GM08714 (cell line): Measurements from ENCODE around the gene FBRS.
A peak's percentile ranks its signal among the peaks of the same experiment; 100 is the strongest.

Experiments
- H3K4me3 ChIP-seq: fragments of 200-500 bp; sonication (Bioruptor generic); 2 replicates; pipeline ENCODE4 v1.5.1; 2014; ENCODE audit warnings: mild to moderate bottlenecking, low read length, inconsistent platforms
- ZNF274 ChIP-seq: IDR thresholded peaks from 2 replicates; pipeline ENCODE4 v1.6.1; 2012; ENCODE audit warnings: mild to moderate bottlenecking, low read depth, low read length

FBRS gene

DNA sequence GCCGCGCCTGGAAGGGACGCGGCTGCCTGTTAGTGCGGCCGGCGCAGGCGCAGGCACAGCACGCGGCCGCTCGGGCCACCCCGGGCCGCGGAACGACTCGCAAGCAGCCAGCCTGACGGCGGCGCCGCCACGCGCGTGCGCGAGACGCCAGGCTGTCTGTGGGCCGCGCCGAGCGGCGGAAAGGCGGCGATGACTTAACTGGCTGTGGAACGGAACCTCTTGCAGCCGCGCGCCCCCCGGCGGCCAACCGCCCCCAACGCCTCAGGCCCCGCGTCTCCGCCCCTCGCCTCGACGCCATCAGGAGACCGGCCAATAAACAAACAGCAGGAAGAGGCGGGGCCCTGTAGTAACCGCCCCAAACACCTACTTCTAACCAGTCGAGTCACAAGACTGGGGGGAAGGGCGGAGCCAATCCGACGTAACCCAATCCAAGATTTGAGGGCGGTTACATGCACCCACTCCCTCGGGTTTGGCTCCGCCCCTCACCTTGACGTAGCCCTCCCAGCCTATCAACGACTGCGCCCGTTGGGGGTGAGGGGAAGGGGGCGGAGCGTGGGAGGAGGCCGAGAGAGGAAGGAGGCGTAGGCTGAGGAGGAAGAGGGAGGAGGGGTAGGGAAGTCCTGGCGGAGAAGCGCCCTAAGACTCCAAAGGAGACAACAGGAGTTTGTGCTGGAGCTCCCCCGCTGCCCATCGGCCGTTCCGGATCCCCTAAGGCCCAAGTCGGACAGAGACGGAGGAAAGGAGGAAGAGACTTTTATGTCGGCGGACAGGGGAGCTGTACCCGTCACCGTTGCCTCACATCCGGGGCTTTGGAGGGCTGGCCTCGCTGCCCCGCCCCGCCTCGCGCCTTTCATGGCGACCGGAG lies at the start of gene FBRS:
Gene FBRS (plus strand): TSS at position 566 of the 865 bp plus-strand sequence. CDS start 1,088 bp downstream, outside the sequence.
- no peak for TF ChIP-seq ZNF274
- H3K4me3 ChIP-seq, result peak within 1 kb of the TSS; percentile 63

DNA sequence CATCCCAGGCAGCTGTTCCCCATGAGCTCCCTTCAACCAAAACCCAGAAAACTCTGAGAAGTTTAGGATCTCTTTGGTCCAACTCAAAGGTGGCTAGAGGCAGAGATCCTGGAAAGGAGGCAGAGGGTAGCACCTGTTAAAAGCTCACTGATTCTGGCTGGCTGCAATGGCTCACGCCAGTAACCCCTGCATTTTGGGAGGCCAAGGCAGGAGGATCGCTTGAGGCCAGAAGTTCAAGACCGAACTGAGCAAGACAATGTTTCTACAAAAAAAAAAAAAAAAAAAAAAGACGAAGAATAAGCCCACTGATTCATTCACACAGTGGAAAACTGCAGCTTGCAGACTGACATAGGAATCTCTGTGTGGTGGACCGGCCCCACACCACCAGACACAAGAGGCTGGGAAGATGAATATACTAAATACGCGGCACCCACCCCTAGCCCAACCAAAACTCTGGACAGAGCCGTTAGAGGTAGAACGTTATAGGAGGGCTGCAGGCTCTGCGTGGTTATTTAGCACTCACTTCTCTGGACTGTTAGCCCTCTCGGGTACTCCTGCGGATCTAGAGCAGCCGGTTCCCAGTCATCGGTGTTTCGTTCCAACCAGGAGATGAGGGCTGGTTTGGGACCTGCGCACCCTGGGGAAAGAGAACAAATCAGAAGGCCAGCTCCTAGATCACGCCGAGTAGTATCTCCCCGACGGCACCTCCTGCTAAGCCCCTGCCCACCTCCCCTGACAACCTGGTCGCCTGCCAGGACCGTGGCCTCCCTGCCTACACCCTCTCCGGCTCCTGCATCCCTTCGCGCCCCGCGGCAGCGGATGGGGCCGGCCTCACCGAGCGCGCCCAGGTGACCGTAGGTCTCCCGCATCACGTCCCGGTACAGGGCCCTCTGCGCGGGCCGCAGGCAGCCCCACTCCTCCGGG lies 49.0 kb upstream of the FBRS start:
- no peak for TF ChIP-seq ZNF274

GRCh38 chr16:30609926-30610839 lies 48.0 kb upstream of the FBRS start, which contains the start of gene ZNF689:
Gene ZNF689 (minus strand): TSS chr16:30610389. CDS start chr16:30610041, 348 bp downstream.
- TF ChIP-seq ZNF274, result no peak
- H3K4me3 ChIP-seq, result peak within 1 kb of the TSS; percentile 88

More for the DNA sequence above, 49.0 kb upstream of the FBRS start:
- H3K4me3 ChIP-seq, result peak overlapping the region; percentile 88

DNA sequence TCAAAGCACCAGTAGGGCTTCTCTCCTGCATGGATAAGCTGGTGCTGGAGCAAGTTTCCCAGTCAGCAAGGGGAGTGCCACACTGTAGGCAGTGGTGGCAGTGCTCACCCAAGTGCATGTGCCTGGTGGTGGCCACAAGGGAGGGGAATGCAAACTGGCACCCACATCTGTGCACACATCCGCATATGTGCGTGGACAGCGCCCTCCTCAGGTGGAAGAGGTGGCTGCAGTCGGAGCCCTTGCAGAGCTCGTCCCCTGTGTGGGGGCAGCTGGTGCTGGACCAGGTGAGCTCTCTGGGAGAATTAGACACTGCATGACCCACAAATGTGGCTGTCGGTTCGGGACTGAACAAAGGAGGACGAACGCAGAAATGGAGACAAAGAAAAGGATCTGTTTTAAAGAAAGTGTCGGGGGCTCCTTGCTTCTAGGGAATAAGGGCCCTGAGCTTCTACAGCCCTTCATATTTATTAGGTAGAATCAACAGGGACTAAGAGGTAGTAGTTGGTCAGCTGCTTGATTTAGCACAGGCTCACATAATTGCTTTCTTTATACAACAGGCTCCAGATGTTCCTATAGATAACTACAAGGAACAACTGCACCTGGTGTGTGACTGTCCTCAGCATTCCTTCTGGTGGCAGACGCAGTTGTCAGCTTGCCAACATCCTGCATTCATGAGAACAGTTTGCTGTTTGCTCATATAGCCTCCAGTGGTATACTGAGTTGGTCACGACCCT lies 42.7 kb upstream of the FBRS start:
- H3K4me3 ChIP-seq, result no peak overlapping the region
- no peak for TF ChIP-seq ZNF274

DNA sequence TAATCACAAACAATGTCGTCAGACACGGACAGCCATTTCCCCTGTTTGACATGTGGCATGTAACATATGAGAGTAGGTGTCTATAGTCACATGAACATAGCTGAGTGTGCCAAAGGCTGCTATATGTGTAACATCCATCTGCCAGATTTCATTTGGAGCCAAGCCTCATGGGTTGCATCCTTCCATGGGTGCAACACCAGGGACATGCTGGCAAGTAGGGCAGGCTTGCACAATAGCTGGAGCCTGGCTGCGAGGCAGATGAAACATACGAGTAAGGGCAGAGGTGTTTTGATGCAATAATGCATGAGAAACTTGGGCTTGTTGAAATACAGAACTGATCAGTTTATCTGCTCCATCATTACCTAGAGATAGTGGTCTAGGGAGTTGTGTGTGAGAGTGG lies 39.0 kb upstream of the FBRS start:
- TF ChIP-seq ZNF274, result no peak
- no peak overlapping the region for H3K4me3 ChIP-seq

DNA sequence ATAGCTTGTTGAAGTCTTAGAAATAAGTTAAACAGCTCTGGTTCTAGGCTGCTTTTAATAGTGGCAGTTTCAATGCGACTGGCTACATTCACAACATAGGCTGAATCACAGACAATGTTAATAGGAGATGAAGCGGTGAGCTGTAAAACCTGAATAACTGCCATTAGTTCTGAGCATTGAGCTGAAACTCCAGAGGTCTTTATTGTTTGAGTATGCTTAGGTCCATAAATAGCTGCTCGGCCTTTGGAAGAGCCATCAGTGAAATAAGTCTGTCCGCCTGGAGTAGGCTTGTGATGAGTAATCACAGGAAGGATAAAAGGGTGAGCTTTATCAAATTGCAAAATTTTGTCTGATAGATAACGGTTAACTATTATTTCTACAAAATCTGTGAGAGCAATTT lies 38.6 kb upstream of the FBRS start:
- H3K4me3 ChIP-seq, result no peak overlapping the region
- no peak for TF ChIP-seq ZNF274

DNA sequence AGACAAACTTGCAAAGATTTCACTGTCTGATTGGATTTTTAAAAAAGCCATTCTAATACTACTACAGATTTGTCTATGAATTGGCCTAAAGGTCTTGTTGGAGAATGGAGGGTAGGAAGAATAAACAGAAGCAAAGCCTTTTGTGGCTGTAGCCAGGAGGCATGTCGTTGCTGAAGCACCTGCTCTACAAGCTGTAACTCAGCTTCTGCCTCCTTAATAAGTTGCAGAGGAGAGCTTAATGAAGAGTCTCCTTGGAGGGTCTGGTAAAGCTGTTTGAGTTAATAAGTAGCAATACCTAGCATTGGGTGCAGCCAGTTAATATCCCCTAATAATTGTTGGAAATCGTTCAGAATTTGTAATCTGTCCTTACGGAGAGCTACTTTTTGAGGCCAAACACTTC lies 38.1 kb upstream of the FBRS start:
- no peak overlapping the region for H3K4me3 ChIP-seq
- TF ChIP-seq ZNF274, result no peak

DNA sequence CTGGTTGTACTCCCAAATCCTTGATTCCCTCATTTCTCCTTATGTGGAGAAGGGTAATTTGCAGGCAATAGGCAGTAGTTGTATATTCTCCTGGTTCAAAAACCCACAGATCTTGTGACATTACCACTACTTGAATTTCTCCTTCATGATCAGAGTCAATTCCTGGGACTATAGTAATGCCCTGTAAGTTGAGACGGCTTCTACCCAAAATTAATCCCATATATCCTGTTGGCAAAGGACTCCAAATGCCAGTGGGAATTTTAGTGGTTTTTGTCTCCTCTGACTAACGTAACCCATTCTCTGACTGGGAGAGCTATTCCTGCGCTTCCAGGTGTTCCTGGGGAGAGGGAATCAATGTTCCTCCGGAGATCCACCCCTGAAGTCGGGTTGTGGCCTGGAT lies 36.5 kb upstream of the FBRS start:
- no peak for TF ChIP-seq ZNF274
- H3K4me3 ChIP-seq, result no peak overlapping the region

DNA sequence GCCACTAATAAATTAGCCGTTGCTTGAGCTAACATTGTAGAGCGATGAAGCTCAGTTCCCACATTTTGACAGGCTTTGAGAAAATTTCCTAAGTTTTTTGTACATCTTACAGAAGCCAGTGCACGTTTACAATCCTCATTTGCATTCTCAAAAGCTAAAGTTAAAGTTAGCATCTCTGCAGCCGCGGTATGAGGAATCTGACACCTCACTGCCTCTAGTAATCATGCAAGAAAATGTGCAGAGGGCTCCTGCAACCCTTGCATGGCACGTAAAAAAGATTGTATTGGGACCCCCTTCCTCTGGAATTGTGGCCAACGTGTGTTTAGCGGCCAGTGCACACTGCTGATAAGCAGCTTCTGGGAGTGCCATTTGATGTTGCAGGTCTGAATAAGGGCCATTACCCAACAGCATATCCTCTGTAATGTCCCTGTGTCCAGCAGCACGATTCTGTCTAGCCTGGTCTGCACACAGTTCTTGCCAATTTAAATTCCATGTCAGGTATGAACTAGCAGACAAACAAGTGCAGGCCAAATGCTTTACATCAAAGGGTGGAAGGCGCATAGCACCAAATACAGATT lies 35.7 kb upstream of the FBRS start:
- no peak for TF ChIP-seq ZNF274
- no peak overlapping the region for H3K4me3 ChIP-seq

- TF ChIP-seq ZNF274, result no peak
- no peak overlapping the region for H3K4me3 ChIP-seq
These were observed 34.5 kb upstream of the FBRS start for GRCh38 chr16:30623536-30624283.

DNA sequence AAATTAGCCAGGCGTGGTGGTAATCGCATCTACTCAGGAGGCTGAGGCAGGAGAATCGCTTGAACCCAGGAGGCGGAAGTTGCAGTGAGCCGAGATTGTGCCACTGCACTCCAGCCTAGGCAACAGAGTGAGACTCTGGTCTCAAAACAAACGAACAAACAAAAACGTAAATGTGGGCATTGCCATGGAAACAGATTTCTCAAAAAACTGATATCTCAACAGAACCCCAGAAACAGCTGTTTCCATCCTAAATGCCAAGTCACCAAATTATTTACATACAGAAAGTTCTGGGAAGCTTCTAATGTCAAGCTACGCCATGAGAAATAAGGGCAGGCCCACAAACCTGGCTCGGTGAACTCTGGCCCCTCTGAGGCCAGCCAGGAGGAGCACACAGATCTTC lies 32.0 kb upstream of the FBRS start:
- TF ChIP-seq ZNF274, result no peak
- no peak overlapping the region for H3K4me3 ChIP-seq
